HG03432 (cell line): ENCODE data around the gene MACIR.

Experiments
- ATAC-seq: cut with Tn5 transposase; IDR thresholded peaks from one replicate; pipeline ENCODE4 v1.9.1; 2021; ENCODE audit warnings: mild to moderate bottlenecking, moderate library complexity; ENCODE audit not compliant: unreplicated experiment

The MACIR gene

GRCh38 chr5:103289024-103289423 is 30.5 kb downstream of the MACIR start:
- ATAC-seq: no peak

GRCh38 chr5:103290846-103291245 is 32.3 kb downstream of the MACIR start:
- no peak for ATAC-seq

- no peak for ATAC-seq
Observed at GRCh38 chr5:103291606-103292005, 33.0 kb downstream of the MACIR start.

- no peak for ATAC-seq
Observed at GRCh38 chr5:103293099-103293498, 34.5 kb downstream of the MACIR start.

GRCh38 chr5:103293719-103294118 is 35.2 kb downstream of the MACIR start:
- no peak for ATAC-seq

- no peak for ATAC-seq
Observed at GRCh38 chr5:103294906-103295305, 36.3 kb downstream of the MACIR start.

GRCh38 chr5:103295424-103295823 is 36.9 kb downstream of the MACIR start:
- no peak for ATAC-seq

- ATAC-seq: no peak
Observed at GRCh38 chr5:103295871-103296270, 37.3 kb downstream of the MACIR start.

- no peak for ATAC-seq
Observed at GRCh38 chr5:103298117-103298516, 39.6 kb downstream of the MACIR start.

GRCh38 chr5:103298607-103299188 is 40.1 kb downstream of the MACIR start:
- no peak for ATAC-seq

- ATAC-seq: no peak
Observed at GRCh38 chr5:103305809-103306208, 47.2 kb downstream of the MACIR start.

- peak; percentile 44 for ATAC-seq
Observed at GRCh38 chr5:103307470-103307869, 48.9 kb downstream of the MACIR start.

- ATAC-seq: no peak
Observed at GRCh38 chr5:103308774-103309173, 50.2 kb downstream of the MACIR start.

GRCh38 chr5:103313056-103313455 is 54.5 kb downstream of the MACIR start:
- ATAC-seq: no peak

- ATAC-seq: no peak
Observed at GRCh38 chr5:103315455-103315854, 56.9 kb downstream of the MACIR start.

GRCh38 chr5:103327451-103327850 is 68.9 kb downstream of the MACIR start:
- ATAC-seq: no peak

GRCh38 chr5:103327893-103328292 is 69.3 kb downstream of the MACIR start:
- no peak for ATAC-seq
